Choroid plexus epithelial cell (primary cell): ENCODE results near the gene BIRC5.

Experiments used
- DNase-seq: peaks from one replicate; pipeline ENCODE4 v3.0.0-alpha.2; 2010; ENCODE audit warnings: low read depth
- H3K4me3 ChIP-seq: 2 replicates; pipeline ENCODE4 v1.5.1; 2011; ENCODE audit warnings: low read depth, mild to moderate bottlenecking, control low read depth, low read length, moderate library complexity
- TF ChIP-seq, protein P1 (sequence below): conservative IDR thresholded peaks from 2 replicates; pipeline ENCODE4 v1.5.1; 2011; ENCODE audit warnings: low read depth, mild to moderate bottlenecking, control low read depth, inconsistent platforms, low read length, moderate library complexity

Gene BIRC5

DNA sequence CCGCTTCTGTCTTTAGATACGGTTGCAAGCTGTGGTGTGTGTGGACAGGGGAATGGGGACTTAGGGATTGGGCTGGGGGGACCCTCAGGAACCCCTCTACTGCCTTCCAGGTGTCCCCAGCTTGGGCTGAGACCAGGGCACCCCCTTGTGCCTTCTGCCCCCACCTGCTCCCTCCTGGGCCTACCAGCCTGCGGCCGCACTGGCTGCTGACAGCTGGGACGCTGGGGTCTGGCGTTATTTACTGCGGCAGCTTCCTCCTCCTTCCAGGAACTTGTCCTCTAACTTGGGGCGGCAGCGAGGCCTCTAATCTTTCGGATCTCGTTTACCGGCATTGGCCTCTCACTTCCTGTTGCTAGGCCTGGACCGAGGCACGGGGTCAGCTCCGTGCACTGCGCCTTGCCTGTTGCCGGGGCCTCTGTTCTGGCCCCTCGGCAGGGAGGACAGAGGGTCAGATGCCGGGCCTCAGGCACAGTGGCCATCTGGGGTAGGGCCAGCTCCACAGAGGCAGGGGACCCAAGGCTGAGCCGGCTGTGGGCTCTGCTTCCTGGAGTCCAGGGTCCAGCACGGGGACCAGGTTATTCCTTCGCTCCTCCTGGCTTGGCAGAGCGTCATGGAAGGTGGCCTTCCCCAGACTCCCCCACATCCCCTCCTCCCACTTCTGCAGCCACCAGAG is 49.1 kb downstream of the BIRC5 start:
- no peak overlapping the region for H3K4me3 ChIP-seq
- peak; percentile 41 for DNase-seq
- TF ChIP-seq, protein P1, sequence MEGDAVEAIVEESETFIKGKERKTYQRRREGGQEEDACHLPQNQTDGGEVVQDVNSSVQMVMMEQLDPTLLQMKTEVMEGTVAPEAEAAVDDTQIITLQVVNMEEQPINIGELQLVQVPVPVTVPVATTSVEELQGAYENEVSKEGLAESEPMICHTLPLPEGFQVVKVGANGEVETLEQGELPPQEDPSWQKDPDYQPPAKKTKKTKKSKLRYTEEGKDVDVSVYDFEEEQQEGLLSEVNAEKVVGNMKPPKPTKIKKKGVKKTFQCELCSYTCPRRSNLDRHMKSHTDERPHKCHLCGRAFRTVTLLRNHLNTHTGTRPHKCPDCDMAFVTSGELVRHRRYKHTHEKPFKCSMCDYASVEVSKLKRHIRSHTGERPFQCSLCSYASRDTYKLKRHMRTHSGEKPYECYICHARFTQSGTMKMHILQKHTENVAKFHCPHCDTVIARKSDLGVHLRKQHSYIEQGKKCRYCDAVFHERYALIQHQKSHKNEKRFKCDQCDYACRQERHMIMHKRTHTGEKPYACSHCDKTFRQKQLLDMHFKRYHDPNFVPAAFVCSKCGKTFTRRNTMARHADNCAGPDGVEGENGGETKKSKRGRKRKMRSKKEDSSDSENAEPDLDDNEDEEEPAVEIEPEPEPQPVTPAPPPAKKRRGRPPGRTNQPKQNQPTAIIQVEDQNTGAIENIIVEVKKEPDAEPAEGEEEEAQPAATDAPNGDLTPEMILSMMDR = no peak

- TF ChIP-seq, protein P1 = no peak
- H3K4me3 ChIP-seq = no peak overlapping the region
- no peak for DNase-seq
Measured at GRCh38 chr17:78263736-78264340, 49.8 kb downstream of the BIRC5 start.

GRCh38 chr17:78264590-78264989 is 50.5 kb downstream of the BIRC5 start:
- TF ChIP-seq, protein P1 = no peak
- no peak for DNase-seq
- no peak overlapping the region for H3K4me3 ChIP-seq

DNA sequence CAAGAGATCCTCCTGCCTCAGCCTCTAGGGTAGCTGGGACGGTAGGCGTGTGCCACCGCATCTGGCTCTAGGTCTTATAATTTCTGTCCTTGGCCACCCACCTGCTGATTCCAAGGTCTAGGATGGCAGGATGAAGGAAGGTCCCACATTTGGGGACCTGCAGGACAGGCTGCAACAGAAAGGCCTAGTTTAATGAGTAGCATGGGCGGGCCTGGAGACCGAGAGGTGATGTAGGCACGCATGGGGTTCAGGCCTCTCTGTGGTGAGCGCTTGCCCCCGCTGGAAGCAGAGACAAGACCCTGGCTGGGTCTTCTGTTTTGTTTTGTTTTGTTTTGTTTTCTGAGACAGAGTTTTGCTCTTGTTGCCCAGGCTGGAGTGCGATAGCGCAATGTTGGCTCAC is 51.1 kb downstream of the BIRC5 start:
- no peak for DNase-seq
- H3K4me3 ChIP-seq = no peak overlapping the region
- TF ChIP-seq, protein P1 = no peak

DNA sequence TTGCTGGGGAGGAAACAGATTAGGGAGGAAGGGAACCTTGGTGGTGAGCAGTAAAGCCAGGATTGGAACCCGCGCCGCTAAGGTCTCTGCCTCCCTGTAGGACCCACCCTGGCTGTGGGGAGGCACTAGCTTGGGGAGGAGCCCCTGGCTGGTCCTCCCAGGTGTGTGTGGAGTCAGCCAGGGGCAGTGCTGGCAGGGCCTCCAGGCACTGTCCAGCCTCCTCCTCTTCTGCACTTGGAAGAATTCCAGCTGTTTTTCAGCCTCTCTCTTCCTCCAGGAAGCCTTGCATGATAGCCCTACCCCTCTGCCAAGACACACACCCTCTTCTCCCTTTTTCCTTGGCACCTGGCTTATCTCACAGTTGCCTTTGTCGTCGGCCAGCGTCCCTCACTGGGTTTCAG is 52.2 kb downstream of the BIRC5 start:
- TF ChIP-seq, protein P1 = no peak
- no peak for DNase-seq

GRCh38 chr17:78266771-78267170 is 52.7 kb downstream of the BIRC5 start:
- DNase-seq = no peak
- H3K4me3 ChIP-seq = no peak overlapping the region
- TF ChIP-seq, protein P1 = no peak

More for the DNA sequence above, 52.2 kb downstream of the BIRC5 start:
- H3K4me3 ChIP-seq = no peak overlapping the region
